OCI-LY3 (cell line): ENCODE data around the gene ASCC2.
A peak's percentile ranks its signal among the peaks of the same experiment; 100 is the strongest.

Experiments used
- H2AFZ ChIP-seq: fragments of 200-600, 300-600 bp; shearing (Covaris generic); 2 replicates; pipeline ENCODE4 v1.6.0; 2014; ENCODE audit warnings: antibody characterized with exemption, low read depth, low read length
- H3K27ac ChIP-seq: fragments of 200-600, 300-600 bp; sonication (generic); 2 replicates; pipeline ENCODE4 v1.5.1; 2014; ENCODE audit warnings: mild to moderate bottlenecking, low read length, moderate library complexity, mixed read lengths
- H3K27me3 ChIP-seq: fragments of 200-600, 300-600 bp; sonication (generic); 2 replicates; pipeline ENCODE4 v1.6.1; 2014; ENCODE audit warnings: low read depth, low read length, mixed read lengths
- H3K36me3 ChIP-seq: fragments of 200-600, 300-600 bp; sonication (generic); replicated peaks from 2 replicates; pipeline ENCODE3; 2014; ENCODE audit warnings: low read depth, low read length, mixed read lengths
- H3K4me1 ChIP-seq: fragments of 300-600, 200-600 bp; sonication (generic); 2 replicates; pipeline ENCODE4 v1.6.1; 2014; ENCODE audit warnings: low read length, mixed read lengths
- H3K4me2 ChIP-seq: fragments of 200-600, 300-600 bp; sonication (generic); 2 replicates; pipeline ENCODE4 v1.6.1; 2014; ENCODE audit warnings: low read length, mixed read lengths
- H3K4me3 ChIP-seq: fragments of 300-600, 200-600 bp; sonication (generic); 2 replicates; pipeline ENCODE4 v1.5.1; 2014; ENCODE audit warnings: antibody characterized with exemption, mild to moderate bottlenecking, low read length, moderate library complexity
- H3K79me2 ChIP-seq: fragments of 300-600, 200-600 bp; shearing (Covaris generic); 2 replicates; pipeline ENCODE4 v1.6.1; 2014; ENCODE audit warnings: mild to moderate bottlenecking, low read length, mixed read lengths
- H3K9ac ChIP-seq: fragments of 300-600, 200-600 bp; shearing (Covaris generic); 2 replicates; pipeline ENCODE4 v1.6.0; 2014; ENCODE audit warnings: mild to moderate bottlenecking, low read length, moderate library complexity
- H3K9me3 ChIP-seq: fragments of 200-600, 300-600 bp; shearing (Covaris generic); 2 replicates; pipeline ENCODE4 v1.6.1; 2014; ENCODE audit warnings: low read length, mixed read lengths; ENCODE audit not compliant: insufficient read depth
- H4K20me1 ChIP-seq: fragments of 200-600, 300-600 bp; sonication (generic); 2 replicates; pipeline ENCODE4 v1.6.1; 2016; ENCODE audit warnings: low read length, mixed read lengths; ENCODE audit not compliant: insufficient read depth
- CTCF ChIP-seq: fragments of 200-600, 300-600 bp; sonication (generic); IDR thresholded peaks from 2 replicates; pipeline ENCODE4 v1.5.1; 2014; ENCODE audit warnings: antibody characterized with exemption, low read length, low read depth
- EZH2phosphoT487 ChIP-seq: fragments of 200-600 bp; shearing (Covaris generic); IDR thresholded peaks from 2 replicates; pipeline ENCODE4 v1.6.1; 2018; ENCODE audit warnings: antibody characterized with exemption, mixed run types, low read depth

Gene ASCC2

GRCh38 chr22:29837741-29838598 is at the start of gene ASCC2:
Gene ASCC2 (minus strand): TSS chr22:29838274. CDS start chr22:29832325, 5,949 bp downstream.
- H3K9me3 ChIP-seq: no peaks in the 10 kb centered on the region
- H3K79me2 ChIP-seq: peaks cover 18% of the 10 kb centered on the region
- H3K27me3 ChIP-seq: no peaks in the 10 kb centered on the region
- H2AFZ ChIP-seq: peak within 1 kb of the TSS; percentile 97
- H3K4me2 ChIP-seq: peak within 1 kb of the TSS; percentile 89
- H3K4me3 ChIP-seq: peak within 1 kb of the TSS; percentile 94
- H4K20me1 ChIP-seq: no peaks in the 10 kb centered on the region
- peak within 1 kb of the TSS; percentile 76 for H3K9ac ChIP-seq
- peak within 1 kb of the TSS; percentile 31; the same call in 1 of the 2 replicates for H3K27ac ChIP-seq
- H3K36me3 ChIP-seq: peaks cover 2% of the 10 kb centered on the region
- TF ChIP-seq EZH2phosphoT487: no peak
- no peak for TF ChIP-seq CTCF
- H3K4me1 ChIP-seq: peaks cover 14% of the 10 kb centered on the region

- peaks cover 55% of the 10 kb centered on the region for H3K79me2 ChIP-seq
- H3K4me2 ChIP-seq: no peak overlapping the region
Observed at GRCh38 chr22:29887358-29887757, 49.3 kb upstream of the ASCC2 start.

GRCh38 chr22:29886596-29886995 is 48.5 kb upstream of the ASCC2 start:
- H3K9me3 ChIP-seq: no peaks in the 10 kb centered on the region
- peaks cover 6% of the 10 kb centered on the region for H4K20me1 ChIP-seq
- H3K27me3 ChIP-seq: no peaks in the 10 kb centered on the region
- H3K36me3 ChIP-seq: no peaks in the 10 kb centered on the region
- no peak overlapping the region for H3K27ac ChIP-seq
- H3K4me2 ChIP-seq: no peak overlapping the region
- H3K79me2 ChIP-seq: peaks cover 51% of the 10 kb centered on the region
- no peak for TF ChIP-seq EZH2phosphoT487
- TF ChIP-seq CTCF: no peak
- H3K9ac ChIP-seq: no peak overlapping the region
- H3K4me1 ChIP-seq: peaks cover 4% of the 10 kb centered on the region
- no peak overlapping the region for H3K4me3 ChIP-seq
- H2AFZ ChIP-seq: no peak overlapping the region

More at GRCh38 chr22:29887358-29887757, 49.3 kb upstream of the ASCC2 start:
- Histone ChIP-seq H4K20me1 (peaks cover 7% of the 10 kb centered on the region), H3K9me3 (no peaks in the 10 kb centered on the region), H3K27me3 (no peaks in the 10 kb centered on the region), H3K4me1 (peaks cover 4% of the 10 kb centered on the region), H3K4me3 (no peak overlapping the region), H3K36me3 (no peaks in the 10 kb centered on the region), H2AFZ (no peak overlapping the region), H3K27ac (no peak overlapping the region), H3K9ac (no peak overlapping the region)
- no peak for TF ChIP-seq EZH2phosphoT487
- no peak for TF ChIP-seq CTCF

GRCh38 chr22:29885610-29886009 is 47.5 kb upstream of the ASCC2 start:
- no peaks in the 10 kb centered on the region for H3K36me3 ChIP-seq
- peaks cover 6% of the 10 kb centered on the region for H4K20me1 ChIP-seq
- TF ChIP-seq CTCF: no peak
- no peak for TF ChIP-seq EZH2phosphoT487
- no peak overlapping the region for H2AFZ ChIP-seq
- H3K27me3 ChIP-seq: no peaks in the 10 kb centered on the region
- no peak overlapping the region for H3K4me2 ChIP-seq
- no peaks in the 10 kb centered on the region for H3K9me3 ChIP-seq
- no peak overlapping the region for H3K4me3 ChIP-seq
- no peak overlapping the region for H3K27ac ChIP-seq
- H3K79me2 ChIP-seq: peaks cover 46% of the 10 kb centered on the region
- no peak overlapping the region for H3K9ac ChIP-seq
- peaks cover 4% of the 10 kb centered on the region for H3K4me1 ChIP-seq
